Measurements from ENCODE around the gene IRF1.

Gene IRF1

DNA sequence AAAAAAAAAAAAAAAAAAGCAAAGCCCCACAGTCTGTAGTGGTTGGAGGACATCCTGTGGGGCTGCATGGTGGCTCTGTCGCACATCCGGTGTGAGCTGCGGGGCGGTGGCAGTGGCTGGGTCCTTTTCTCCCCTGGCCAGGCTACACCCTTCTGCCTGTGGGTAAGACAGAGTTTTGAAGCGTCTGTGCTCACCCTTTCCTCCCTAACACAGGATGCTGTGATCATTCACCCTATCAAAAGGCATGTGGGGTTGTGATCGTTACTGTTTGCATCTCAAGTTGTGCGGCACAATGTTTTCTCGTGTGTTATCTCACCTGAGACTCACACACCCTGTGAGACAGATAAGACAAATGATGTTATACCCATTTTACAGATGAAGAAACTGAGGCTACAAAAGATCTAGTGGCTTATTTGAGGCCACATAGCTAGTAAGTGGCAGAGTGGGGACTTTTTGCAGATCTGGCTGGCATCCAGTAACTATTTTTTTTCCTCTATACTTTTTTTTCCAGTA lies 17.5 kb downstream of the IRF1 start:
- DNase-seq: peak; percentile 75

DNA sequence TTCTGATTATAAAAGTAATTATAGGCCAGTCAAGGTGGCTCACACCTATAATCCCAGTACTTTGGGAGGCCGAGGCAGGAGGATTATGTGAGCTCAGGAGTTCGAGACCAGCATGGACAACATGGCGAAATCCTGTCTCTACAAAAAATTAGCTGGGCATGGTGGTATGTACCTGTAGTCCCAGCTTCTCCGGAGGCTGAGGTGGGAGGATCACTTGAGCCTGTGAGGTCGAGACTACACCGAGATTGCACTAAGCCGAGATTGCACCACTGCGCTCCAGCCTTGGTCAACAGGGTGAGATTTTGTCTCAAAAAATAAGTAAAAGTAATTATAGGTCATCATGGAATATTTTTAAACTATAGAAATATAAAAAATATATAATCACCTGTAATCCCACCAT lies 18.1 kb downstream of the IRF1 start:
- no peak for DNase-seq

DNA sequence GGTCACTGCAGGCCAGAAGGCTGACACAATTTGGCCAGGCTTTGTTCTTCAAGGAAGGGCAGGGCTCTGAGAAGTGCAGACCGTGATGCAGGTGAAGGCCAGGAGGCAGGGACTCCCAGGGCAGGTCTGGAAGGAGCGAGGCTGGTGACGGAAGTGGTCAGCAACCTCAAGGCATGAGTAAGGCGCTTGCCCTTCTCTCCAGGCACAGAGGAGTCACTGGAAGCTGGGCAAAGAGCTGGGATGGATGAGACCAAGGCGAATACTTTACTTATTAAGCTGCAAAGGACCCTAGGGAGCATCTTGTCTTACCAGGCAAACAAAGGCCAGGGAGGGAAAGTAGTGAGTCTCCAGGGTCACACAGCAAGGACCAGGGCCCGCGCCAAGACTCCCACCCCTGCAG lies 18.6 kb downstream of the IRF1 start:
- DNase-seq: no peak

DNA sequence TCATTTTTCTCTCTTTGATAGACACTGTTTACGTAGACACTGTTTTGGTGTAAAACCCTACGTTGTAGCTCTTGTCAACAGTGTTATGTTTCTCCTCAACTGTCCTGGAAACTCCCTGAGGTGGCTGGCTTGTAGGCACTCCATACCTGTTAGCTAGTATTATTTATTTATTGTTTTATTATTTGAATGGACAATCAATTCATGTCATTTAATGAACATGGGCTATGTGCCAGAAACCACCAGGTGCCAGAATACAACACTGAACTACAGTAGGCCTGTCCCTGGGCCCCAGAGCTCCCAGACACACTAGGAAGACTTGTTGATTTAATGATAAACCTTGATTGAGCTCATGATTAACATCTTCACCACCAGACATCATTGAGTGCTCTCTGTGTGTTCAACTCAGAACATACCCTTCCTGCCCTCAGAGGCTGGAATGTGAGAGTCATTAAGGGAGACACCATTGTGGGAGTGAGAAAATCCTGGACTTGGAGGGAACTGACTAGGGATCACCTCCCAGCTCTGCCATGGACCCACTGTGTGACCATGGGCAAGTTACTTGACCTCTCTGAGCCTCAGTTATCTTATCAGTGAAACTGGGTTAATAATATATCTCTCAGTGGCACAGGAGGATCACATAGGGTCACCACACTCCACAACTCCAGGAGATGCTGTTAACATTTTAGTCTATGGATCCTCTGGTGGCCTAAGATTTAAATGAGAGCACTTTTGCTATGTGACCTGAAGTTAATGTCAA lies 19.2 kb downstream of the IRF1 start:
- DNase-seq: no peak

DNA sequence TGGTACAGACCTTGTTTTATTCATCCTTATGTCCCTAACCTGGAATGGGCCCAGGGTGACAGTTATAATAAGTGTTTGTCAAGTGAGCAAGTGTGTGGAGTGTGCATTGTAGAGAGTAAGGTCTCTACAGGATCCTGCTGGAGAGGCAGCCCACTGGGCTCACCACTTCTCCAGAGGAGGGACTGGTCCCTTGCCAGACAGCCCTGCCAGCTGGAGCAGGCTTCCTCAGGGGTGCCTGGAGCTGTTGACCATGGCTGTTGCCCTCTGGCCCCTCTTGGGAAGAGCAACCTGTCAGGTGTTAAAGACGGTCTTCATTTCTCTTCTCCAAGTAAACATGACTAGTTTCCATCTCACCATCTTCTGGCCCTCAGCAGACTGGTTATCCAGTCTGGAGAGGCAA lies 20.0 kb downstream of the IRF1 start:
- no peak for DNase-seq

DNA sequence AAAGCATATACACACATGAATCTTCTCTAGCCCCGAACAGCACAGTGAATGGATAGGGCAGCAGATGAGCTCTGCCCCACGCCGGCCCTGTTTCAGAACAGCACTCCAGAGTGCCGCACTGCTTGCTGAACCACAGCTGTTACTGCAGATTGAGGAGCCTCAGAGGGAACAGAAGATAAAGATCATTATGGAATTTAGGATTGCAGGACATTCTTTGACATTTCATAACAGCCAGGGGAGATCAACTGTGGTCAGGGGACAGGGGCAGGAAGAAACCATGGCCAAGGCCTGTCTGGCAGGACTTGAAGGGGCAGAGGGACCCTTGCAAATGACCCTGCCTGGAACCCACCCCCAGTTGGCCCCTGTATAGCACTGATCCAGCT lies 20.6 kb downstream of the IRF1 start:
- DNase-seq: no peak

DNA sequence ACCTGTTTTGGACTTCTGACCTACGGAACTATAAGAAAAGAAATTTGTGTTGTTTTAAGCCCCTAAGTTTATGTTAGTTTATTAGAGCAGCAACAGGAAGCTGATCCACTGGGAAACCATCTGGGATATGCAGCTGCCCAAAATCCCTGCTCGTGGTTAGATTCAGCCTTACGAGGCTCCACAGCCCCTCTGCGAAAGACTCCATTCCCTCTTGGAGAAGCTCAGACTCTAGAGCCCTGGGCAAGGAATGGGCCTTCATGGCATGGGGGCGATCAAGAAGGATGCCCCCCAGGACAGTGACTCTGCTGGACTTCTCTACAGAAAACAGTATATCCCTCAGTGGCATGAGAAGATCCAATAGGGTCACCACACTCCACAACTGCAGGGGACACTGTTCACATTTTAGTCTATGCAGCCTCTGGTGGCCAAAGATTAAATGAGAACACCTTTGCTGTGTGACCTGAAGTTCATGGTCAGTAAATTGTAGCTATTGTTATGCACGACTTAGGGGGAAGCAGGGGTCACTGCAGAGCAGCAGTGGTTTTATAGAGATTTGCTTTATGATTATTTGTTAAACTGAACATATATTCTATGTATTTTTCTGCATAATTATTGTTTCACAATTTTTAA lies 21.1 kb downstream of the IRF1 start:
- DNase-seq: no peak

DNA sequence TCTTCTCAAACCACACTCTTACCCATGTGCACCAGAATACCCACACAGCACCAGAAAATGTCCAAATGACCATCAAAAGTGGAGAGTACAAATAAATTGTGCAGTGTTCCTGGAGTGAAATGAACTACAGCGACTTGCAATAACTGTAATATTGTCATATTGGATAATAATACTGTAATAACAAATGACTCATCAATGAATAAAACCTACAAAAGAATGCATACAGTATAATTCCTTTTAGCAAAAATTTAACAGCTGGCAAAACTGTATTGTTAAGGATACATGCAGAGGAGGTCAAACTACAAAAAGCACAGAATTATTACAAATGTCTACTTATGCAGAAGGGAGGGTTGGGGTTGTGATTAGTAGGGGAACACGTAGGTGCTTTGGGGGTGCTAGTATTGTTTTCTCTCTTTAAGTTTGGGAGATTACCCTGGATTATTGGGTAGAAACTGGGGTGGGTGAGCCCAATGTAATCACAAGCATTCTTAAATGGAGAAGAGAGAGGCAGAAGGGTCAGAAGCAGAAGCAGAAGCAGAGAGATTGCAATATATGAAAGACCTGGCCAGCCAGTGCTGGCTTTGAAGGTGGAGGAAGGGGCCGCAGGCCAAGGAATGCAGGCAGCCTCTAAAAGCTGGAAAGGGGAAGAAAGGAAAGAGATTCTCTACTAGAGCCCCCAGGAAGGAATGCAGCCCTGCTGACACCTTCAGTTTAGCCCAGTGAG lies 21.8 kb downstream of the IRF1 start:
- DNase-seq: no peak

DNA sequence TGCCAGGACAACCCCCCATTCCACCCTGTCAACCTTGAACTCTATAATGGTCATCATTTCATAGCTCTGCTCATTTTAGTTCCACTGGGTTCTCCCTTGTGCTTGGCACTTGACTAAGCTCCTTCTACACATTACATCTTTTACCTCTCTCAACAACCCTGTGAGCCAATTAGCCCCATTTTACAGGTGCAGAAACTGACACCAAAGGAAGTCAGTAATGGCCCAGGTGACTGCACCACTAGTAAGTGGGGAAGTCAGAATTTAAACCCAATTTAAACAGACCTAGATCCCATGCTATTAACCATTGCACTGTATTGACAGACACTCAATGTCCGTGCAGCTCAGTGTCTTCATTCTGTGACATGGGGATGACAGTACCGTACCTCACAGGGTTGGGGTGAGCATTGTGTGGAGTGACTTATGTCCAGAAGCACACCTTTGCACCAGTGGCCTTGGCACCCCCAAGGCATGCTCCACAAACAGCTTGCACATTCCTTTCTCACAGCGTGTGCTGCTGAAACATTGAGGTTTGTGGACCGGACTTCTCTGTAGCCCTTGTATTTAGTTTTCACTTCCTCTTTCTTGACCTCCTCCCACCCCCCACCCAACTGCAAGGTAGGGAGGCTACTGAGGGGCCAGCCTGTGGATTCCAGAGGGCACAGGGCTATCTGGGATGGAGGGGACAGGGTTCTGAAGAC lies 23.1 kb downstream of the IRF1 start:
- no peak for DNase-seq

DNA sequence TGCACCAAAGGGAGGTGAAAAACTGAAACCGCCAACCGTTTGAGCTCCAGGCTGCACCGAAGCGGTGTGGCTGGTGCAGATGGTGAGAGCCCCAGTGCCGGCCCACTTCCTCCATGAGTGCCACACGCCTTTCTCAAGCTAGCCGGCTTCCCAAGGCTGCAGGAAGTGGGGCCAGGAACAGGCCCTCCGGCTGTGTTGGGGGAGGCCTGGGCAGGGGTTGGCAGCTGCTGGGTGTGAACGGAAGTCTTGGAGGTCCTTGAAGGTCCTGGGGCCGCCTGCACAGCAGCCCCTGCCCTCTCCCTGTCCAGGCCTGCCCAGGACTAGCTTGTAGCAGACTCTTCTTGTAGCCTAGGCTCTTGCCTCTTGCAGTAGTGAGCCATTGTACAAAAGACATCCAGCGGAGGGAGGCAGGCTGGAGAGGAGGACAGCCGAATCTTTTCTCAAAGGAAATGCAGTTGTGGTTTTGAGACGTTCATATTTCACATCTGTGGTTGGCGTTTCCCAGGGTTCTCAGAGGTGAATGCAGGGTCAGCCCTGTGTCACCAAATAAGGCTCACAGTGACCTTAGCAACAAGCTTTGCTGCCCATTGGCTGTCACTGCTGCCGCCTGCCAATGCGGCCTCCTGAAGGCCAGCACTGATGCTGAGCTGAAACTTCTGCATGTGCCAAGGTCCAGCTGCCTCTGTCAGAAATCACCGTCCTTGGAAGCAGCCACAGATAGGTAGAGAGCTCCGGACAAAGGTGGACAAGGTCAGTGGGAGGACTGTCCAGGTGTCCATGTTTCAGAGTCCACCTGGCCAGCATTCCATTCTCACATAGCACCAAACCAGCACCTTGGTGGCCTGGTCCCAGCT lies 23.9 kb downstream of the IRF1 start:
- peak; percentile 61 for DNase-seq

DNA sequence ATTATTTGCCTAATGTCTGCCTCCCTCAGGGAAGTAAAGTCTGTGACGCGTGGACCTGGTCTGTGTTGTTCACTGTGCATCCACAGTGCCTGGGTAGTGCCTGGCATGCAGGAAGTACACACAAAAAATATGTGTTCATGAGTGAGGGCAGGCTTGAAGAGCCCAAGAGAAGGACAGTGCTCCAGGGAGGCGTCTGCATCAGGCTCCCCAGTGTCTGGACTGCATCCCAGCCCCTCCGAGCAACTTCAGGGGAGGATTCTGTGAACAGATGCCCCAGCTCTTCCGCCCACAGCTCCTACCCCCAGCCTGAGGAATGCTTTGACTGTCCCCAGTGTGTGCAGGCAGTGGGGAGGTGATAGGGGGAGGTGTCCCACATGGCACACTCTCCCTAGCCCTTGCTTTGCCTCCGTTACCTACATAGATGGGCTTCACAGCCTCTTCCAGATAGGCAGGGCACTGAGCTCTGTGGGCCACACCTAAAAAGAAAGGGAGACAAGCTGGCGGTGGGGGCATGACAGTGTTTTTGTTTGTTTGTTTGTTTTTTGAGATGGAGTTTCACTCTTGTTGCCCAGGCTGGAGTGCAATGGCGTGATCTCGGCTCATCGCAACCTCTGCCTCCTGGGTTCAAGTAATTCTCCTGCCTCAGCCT lies 25.4 kb downstream of the IRF1 start:
- no peak for DNase-seq

DNA sequence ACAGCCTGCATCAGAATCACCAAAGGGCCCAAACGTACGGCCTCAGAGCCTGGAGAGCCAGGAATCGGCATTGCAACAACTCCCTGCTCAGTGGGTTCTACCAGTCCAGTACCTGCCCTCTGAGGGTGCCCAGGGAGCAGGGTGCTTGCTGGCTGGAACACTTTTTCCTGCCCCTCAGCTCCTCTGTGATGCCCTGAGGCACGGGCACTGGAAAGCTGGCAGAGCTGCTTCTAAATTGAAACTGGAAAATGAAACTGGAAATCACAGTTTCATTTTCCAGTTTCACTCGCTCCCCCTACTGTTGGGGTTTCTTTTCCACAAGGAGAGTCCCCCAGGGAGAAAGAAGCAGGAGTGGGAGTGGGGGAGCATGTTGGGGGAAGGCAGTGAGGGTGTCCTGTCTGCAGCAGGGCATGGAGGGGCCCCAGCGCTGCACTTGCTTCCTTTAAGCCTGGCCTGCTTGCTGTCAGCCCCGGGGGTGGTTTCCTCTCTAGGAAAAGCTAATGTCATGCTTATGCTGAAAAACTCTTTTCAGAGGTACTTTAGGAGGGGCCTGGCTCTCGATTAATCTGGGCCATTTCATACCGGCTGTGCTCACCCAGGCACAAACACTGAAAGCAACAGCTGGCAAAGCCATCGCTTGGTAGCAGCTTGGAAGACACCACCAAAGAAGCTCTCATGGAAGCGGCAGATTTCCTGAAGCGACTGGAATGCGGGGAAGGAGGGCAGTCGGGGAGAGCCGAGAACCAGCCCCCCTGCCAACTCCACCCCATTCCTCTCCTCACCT lies 26.2 kb downstream of the IRF1 start:
- DNase-seq: no peak

DNA sequence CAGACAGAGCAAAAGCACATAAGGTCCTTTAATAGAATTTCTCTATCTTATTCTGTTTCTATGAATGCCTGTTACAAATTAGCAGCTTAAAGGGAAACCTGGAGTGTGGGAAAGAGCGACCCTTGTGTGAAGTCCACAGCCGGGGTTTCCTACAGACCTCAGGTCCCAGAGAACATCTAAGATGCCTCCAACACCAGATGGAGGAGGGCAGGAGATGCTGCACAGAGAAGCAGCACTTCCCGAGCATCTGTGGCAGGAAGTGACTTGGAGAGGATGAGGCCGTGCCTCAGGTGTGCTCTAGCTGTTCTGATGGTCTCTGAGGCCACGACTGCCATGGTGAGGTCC lies 26.8 kb downstream of the IRF1 start:
- no peak for DNase-seq

DNA sequence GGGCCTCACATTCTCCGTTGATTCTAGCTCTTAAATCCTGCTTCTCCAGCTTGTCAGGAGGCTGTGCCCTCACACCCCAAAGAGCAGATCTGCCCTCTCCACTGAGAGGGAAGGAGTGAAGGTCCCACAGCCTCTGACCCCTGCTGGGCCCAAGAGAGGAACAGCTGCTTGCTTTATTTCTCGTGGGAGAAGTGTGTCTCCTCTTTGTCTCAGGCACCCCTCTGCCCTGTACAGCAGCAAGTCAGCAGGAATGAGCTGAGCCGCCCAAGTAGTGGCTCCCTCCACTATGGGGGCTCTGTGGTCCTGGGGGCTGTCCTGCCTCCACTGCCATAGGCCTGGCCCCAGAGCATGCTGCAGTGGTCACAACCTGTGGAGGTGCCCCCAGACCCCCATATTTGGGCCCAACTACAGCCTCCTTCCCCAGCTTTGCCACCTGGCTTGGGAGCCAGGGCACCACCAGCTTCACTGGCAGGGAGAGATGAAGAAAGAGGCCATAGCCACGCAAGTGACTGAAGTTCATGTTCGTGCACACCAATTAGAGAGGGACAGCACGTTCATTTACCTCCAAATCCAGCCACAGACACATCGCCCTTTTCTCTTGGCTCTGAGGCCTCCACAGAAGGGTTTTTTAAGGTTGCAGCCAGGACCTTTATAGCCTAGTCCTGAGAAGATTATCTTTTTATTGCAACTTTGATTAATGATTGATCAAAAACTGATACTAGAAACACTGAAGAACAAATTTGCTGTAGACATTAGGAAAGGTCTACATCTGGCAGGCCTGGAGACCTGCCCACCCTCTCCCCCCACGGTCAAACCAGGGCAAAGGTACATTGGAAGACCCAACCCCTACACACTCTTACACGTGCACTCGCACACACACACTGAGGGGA lies 27.5 kb downstream of the IRF1 start:
- DNase-seq: no peak

DNA sequence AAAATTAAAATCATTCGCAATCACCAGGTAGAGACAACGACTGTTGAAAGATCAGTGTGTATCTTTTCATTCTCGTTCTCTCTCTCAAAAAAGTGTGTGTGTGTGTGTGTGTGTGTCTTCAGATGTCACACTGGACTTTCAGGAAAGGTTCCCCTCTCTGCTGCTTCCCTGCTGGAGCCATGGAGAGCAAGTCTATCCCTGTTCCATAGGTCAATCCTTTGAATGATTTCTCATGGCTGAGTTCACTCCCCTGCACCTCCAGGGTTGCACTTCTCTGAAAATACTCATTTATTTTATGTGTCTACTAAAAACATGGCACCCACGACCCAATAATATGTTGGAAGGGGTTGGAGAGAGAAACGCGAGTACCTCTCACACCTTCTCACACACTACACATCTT lies 28.2 kb downstream of the IRF1 start:
- DNase-seq: no peak

DNA sequence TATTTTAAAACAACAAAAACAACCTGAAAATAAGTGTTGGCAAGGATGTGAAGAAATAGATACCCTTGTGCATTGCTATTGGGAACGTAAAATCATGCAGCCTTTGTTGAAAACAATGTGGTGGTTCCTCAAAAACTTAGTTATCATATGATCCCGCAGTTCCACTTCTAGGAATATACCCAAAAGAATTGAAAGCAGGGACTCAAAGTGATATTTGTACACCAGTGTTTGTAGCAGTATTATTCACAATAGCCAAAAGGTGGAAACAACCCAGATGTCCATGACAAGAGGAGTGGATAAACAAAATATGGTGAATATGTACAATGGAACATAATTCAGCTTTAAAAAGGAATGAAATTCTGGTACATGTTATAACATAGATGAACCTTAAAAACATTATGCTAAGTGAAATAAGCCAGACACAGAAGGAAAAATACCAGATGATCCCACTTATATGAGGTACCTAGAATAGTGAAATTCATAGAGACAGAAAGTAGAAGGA lies 29.0 kb downstream of the IRF1 start:
- DNase-seq: no peak

DNA sequence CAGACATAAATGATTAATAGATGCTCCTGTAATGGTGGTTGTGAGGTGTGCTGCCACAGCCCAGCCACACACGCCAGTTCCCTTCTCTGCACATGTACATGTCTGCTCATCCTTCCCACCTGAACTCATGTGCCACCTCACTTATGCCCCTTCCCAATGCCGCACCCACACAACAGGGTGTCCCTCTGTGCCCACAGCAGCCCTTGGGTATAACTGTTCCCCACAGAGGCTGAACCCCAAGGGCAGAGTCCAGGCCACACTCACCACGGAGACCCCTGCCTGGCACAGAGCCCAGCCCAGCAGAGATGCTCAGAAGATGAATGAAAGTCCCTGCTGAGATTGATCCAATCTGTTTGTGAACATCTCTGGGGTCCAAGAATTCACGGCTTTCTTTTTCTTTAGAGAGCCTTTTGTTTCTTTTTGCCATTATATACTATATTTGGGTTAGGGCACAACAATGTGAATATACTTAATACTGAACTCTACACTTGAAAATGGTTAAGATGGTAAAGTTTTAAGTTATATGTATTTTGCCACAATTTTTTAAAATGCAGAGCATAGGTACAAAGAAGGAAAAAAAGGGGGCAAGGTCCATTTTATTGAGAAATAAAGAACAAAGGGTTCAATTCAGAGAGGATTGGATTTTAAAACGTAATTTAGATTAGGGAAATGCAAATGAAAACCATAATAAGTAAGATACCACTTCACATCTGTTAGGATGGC lies 29.6 kb downstream of the IRF1 start:
- no peak for DNase-seq

DNA sequence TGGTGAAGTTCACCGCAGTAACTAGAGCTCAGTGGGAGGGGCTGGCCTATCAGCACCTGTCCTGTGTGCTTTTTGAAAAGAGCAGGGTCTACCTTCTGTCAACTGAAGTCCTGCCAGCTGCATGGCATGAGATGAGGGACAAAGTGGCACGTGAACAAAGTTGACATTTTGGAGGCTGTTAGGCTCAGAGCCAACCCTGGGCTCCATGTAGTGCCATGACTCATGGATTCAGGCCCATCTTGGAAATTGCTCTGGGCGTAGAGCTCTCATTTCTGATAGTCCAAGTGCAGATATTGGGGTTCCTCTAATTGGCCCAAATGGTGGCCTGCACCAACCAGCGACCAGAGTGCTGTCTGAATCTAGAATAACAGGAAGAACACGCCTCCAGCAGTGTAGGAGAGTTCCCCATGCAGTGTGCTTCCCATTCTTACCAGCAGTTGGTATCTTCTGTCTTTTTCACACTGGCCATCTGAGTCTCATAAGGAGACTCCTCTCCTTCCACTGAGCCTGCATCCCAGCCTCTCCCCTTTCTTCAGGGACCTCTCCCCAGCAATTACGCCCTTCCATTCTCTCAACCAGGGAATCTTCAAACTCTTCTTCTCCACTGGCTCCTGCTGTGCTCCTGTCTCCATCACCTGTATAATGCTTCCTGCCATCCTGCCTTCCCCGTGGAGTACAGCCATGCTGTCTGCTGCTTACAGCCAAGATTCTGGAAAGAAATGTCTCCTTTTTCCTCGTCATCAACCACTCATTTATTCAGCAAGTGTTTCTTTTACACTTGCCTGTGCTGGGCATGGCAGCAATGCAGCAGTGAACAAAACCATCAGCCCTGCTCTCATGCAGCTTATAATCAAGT lies 30.4 kb downstream of the IRF1 start:
- DNase-seq: no peak
